GM18498 (cell line): Measurements from ENCODE around the gene SLAMF7.

ENCODE experiments used
- ATAC-seq: cut with Tn5 transposase; IDR thresholded peaks from one replicate; pipeline ENCODE4 v1.9.1; 2021; ENCODE audit warnings: mild to moderate bottlenecking, moderate library complexity; ENCODE audit not compliant: unreplicated experiment

Gene SLAMF7

DNA sequence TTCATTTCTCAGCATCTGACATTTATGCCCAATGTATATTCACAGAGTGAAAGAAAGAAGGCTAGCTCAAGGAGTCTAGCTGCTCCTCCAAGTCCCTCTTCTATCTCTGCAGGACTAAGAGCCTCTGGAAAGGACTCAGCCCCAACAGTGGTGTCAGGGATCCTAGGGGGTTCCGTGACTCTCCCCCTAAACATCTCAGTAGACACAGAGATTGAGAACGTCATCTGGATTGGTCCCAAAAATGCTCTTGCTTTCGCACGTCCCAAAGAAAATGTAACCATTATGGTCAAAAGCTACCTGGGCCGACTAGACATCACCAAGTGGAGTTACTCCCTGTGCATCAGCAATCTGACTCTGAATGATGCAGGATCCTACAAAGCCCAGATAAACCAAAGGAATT, 60.6 kb downstream of the SLAMF7 start:
- ATAC-seq, result no peak

DNA sequence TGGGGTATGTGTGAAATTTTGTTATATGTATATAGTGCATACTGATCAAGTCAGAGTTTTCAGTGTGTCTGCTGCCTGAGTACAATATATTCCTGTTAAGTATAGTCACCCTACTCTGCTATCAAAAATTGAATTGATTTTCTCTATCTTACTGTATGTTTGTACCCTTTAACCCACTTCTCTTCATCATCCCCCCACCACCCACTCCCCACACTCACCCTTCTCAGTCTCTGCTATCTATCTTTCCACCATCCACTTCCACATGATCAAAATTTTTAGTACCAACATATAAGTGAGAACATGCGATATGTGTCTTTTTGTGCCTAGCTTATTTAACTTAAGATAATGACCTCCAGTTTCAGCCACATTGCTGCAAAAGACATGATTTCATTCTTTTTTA, 61.1 kb downstream of the SLAMF7 start:
- no peak for ATAC-seq

DNA sequence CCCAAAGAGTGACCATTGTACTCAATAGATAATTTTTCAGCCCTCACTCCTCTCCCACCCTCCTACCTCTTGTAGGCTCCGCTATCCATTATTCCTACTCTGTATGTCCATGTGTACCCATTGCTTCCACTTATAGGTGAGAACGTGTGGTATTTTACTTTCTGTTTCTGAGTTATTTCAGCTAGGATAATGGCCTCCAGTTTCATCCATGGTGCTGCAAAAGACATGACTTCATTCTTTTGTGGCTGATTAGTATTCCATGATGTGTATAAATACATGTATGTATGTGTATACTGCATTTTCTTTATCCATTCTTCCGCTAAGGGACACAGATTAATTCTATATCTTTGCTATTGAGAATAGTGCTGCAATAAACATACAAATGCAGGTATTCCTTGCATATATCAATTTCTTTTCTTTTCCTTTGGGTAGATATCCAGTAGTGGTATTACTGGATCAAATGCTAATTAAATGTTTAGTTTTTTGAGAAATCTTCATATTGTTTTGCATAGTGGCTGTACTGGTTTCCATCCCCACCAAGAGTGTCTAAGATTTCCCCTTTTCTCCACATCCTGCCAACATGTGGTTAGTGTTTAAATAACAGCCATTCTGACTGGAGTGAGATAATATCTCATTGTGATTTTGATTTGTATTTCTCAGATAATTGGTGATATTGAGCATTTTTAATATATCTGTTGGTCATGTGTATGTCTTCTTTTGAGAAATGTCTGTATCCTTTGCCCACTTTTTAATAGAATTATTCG, 61.8 kb downstream of the SLAMF7 start:
- ATAC-seq, result no peak

DNA sequence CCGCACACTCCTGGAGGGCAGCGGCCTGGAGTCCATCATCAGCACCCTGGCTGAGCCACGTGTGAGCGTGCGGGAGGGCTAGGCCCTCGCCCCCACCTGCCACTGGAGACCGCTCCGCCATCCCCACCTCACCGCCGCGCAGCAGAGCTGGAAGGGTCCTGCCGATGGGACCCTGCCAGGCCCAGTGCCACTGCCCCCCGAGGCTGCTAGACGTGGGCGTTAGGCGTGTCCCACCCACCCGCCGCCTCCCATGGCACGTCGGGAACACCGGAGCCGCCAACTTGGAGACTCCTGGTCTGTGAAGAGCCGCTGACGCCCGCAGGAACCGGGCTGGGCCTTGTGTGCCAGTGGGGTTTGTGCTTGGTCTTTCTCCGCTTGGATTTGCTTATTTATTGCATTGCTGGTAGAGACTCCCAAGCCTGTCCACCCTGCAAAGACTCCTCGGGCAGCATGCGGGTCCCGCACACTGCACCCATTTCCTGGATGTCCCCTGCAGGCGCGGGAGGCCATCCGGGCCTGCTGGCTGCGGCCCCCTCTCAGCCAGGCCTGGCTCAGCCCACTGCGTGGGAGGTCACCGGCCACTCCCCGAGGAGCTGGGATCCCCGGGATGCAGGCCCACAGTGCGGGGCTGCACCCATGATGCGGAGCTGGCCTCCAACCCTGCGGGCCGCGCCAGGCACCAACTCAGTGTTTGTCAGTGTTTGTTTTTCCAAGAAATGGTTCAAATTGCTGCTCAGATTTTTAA, 63.0 kb downstream of the SLAMF7 start:
- no peak for ATAC-seq
